T-helper 1 cell treated with Interleukin-12 subunit alpha and Interleukin-12 subunit beta and Interleukin-4 antibody, amounts not matched to agents 30 μg/mL and 1 μg/mL, for 36 hours (primary cell): ENCODE results near the gene CD68.
"Not testable (repeated sequence)": the region's sequence is repeated elsewhere in the genome, so short reads cannot be mapped to it uniquely, and the experiment has no call there.

ENCODE experiments used
- H3K27ac Mint-ChIP-seq: one replicate; pipeline ENCODE4 v1.8.0; 2021; ENCODE audit warnings: mild to moderate bottlenecking, mixed read lengths
- H3K27me3 Mint-ChIP-seq: one replicate; pipeline ENCODE4 v1.8.0; 2021; ENCODE audit warnings: low read depth, mixed read lengths
- H3K36me3 Mint-ChIP-seq: one replicate; pipeline ENCODE4 v1.8.0; 2021; ENCODE audit warnings: low read depth, mixed read lengths
- H3K4me1 Mint-ChIP-seq: one replicate; pipeline ENCODE4 v1.8.0; 2021; ENCODE audit warnings: low read depth, mixed read lengths
- H3K4me3 Mint-ChIP-seq: one replicate; pipeline ENCODE4 v1.8.0; 2021; ENCODE audit warnings: mild to moderate bottlenecking, moderate library complexity, mixed read lengths
- H3K9me3 Mint-ChIP-seq: one replicate; pipeline ENCODE4 v1.8.0; 2021; ENCODE audit warnings: mixed read lengths

CD68 gene

GRCh38 chr17:7583253-7584109, 4.0 kb downstream of the CD68 start, which contains the start of gene MPDU1:
Gene MPDU1 (plus strand): TSS chr17:7583852. CDS start chr17:7583863, 11 bp downstream.
- H3K9me3 Mint-ChIP-seq, result no peaks in the 10 kb centered on the region
- H3K4me3 Mint-ChIP-seq, result peak within 1 kb of the TSS; percentile 96
- H3K36me3 Mint-ChIP-seq, result peaks cover 36% of the 10 kb centered on the region
- peaks cover 41% of the 10 kb centered on the region for H3K4me1 Mint-ChIP-seq
- H3K27me3 Mint-ChIP-seq, result no peaks in the 10 kb centered on the region
- H3K27ac Mint-ChIP-seq, result peak within 1 kb of the TSS; percentile 99

- H3K27ac Mint-ChIP-seq, result no peak overlapping the region
- peaks cover 19% of the 10 kb centered on the region for H3K4me1 Mint-ChIP-seq
- H3K27me3 Mint-ChIP-seq, result no peaks in the 10 kb centered on the region
- H3K9me3 Mint-ChIP-seq, result no peaks in the 10 kb centered on the region
- H3K36me3 Mint-ChIP-seq, result peaks cover 25% of the 10 kb centered on the region
- no peak overlapping the region for H3K4me3 Mint-ChIP-seq
Measured at GRCh38 chr17:7586673-7587419, 7.4 kb downstream of the CD68 start.

GRCh38 chr17:7587420-7588151, 8.1 kb downstream of the CD68 start:
- H3K27me3 Mint-ChIP-seq, result no peaks in the 10 kb centered on the region
- H3K36me3 Mint-ChIP-seq, result peaks cover 25% of the 10 kb centered on the region

GRCh38 chr17:7588553-7589203, 9.2 kb downstream of the CD68 start:
- H3K4me1 Mint-ChIP-seq, result peaks cover 13% of the 10 kb centered on the region
- no peaks in the 10 kb centered on the region for H3K27me3 Mint-ChIP-seq
- H3K4me3 Mint-ChIP-seq, result no peak overlapping the region
- no peaks in the 10 kb centered on the region for H3K9me3 Mint-ChIP-seq
- H3K27ac Mint-ChIP-seq, result no peak overlapping the region
- peaks cover 31% of the 10 kb centered on the region for H3K36me3 Mint-ChIP-seq

More at GRCh38 chr17:7587420-7588151, 8.1 kb downstream of the CD68 start:
- Mint-ChIP-seq H3K27ac (no peak overlapping the region), H3K9me3 (no peaks in the 10 kb centered on the region), H3K4me3 (no peak overlapping the region), H3K4me1 (peaks cover 17% of the 10 kb centered on the region)

DNA sequence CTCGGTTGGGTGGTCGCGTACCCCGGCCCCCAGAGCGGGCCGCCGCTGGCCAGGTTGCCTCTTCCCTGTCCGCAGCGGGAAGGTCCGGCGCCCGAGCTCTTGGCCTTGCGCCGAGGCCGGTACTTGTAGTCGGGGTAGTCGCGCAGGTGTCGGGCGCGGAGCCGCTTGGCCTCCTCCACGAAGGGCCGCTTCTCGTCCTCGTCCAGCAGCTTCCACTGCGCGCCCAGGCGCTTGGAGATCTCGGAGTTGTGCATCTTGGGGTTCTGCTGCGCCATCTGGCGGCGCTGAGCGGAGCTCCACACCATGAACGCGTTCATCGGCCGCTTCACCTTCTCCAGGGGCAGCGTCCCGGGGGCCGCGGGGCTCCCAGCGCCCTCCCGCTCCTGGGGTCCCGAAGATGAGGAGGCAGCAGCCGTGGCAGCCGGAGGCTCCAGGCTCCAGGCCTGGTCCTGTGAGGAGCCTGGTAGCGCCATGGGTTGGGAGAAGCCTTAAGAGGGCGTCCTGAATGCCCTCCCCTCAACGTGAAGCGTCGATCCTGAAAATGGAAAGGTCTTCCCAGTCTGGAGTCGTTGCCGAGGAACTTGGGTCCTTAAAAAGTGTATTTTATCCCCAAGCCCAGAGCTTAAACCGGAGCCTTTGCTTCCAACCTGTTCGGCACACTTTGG, 9.9 kb downstream of the CD68 start:
- Mint-ChIP-seq H3K27ac (no peak overlapping the region), H3K4me1 (peaks cover 12% of the 10 kb centered on the region), H3K27me3 (no peaks in the 10 kb centered on the region), H3K9me3 (no peaks in the 10 kb centered on the region), H3K4me3 (no peak overlapping the region), H3K36me3 (peaks cover 36% of the 10 kb centered on the region)

DNA sequence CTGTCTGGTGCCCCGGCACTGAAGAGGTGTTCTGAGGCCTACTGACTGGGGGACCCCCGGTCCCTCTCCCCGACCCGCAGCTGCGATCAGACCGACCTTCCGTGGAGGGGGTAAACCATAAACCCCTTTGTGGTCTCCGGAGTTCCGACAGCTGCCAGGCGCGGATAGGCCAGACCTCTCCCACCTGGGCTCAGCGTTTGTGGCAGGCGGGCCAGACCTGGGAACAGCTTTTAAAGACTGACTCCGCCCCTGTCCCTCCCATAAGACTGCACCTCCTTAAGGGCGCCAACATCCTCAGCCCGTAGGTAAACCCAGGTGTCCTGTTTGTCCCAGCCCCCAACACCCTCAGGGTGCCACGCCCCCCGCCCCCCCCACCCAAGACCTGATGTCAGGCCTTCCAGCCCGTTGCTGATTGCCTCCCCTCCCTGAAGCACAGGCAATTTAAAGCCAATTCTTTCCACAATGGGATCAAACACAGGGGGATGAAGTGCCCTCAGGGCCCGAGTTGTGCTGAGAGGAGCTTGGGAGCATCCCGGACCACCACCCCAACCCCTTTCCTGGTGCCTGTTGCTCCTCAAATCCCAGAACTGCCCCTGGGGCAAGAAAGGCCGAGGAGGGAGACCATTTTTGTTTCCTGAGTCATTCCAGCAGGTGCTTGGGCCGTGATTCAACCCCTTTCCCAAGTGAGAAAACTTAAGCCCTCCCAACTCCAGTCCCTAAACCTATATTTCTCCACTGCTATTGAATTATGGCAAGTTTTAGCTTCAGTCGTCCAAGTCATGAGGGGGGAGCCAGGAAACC, 10.7 kb downstream of the CD68 start, which contains the start of gene SOX15:
SOX15 (minus strand) TSS at position 204 of the 801 bp plus-strand sequence. CDS start 418 bp downstream, outside the sequence.
- Mint-ChIP-seq H3K4me3 (no peak within 1 kb of the TSS), H3K4me1 (peaks cover 8% of the 10 kb centered on the region), H3K27me3 (no peaks in the 10 kb centered on the region), H3K9me3 (no peaks in the 10 kb centered on the region), H3K27ac (no peak within 1 kb of the TSS), H3K36me3 (peaks cover 38% of the 10 kb centered on the region)

DNA sequence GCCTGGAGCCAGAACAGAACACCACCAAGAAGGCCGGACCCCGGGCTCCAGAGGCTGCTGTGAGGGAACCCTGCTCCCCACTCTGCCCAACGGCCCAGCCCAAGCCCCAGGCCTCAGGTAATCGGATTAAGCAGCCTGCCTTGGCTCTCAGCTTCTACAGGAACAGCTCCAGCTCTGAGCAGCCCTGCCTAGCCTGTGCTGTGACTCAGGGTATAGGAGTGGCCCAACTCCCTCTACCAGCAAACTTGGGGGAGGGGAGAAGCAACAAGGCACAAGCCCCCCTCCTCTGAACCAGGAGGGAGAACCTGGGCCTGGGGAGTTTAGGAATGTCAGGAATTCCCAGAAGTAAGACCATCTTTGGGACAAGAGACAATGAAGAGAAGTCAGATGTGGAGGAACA, 11.3 kb downstream of the CD68 start:
- H3K4me1 Mint-ChIP-seq, result peaks cover 7% of the 10 kb centered on the region
- H3K27me3 Mint-ChIP-seq, result no peaks in the 10 kb centered on the region
- H3K27ac Mint-ChIP-seq, result no peak overlapping the region
- H3K9me3 Mint-ChIP-seq, result no peaks in the 10 kb centered on the region
- peaks cover 44% of the 10 kb centered on the region for H3K36me3 Mint-ChIP-seq
- no peak overlapping the region for H3K4me3 Mint-ChIP-seq

DNA sequence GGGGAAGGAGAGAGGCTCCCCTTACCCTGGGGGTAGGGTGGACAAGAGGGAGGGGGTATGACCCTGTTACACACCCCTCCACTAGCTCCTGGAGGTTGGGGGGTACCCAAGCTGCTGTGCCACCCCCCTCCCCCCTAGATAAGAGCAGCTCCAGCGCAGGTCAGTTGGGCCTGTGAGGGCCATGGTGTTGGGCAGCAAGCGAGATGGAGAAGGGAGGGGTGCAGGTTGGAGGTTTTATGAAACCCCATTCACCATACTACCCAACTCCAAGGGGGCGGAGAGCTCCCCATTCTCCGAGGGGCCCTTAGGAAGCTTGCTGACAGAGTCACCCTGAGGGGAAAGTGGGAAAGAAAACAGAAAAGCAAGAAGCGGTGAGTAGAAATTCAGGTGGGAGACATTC, 12.2 kb downstream of the CD68 start:
- Mint-ChIP-seq H3K27ac (no peak overlapping the region), H3K9me3 (no peaks in the 10 kb centered on the region), H3K4me3 (no peak overlapping the region), H3K4me1 (peaks cover 6% of the 10 kb centered on the region), H3K27me3 (no peaks in the 10 kb centered on the region), H3K36me3 (peaks cover 46% of the 10 kb centered on the region)

DNA sequence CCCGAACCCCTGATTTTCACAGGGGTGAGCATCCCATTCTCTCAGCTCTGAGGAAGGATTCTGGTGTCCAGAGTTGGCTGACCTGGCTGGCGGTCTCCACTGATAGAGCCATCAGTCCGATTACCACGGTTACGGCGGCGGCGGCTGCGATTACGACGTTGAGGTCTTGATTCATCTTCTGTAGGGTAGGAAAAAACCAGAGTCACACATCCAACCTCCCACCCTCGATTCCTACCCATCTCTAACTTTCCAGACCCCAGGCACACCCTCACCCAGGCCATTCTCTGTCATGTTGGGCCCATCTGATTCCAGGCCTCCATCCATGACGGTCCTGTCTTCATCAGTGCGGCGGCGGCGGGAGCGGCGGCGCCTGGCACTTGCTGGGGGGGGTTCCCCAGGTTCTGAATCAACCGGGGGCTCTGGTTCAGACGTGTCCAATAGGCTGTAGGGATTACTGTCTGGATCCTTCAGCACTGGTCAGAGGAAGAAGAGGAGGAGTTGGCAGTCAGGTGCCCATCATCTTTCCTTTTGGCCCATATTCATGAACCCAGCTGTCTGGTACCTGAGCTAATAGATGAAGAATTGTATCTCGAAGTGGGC, 13.1 kb downstream of the CD68 start:
- H3K36me3 Mint-ChIP-seq, result peaks cover 43% of the 10 kb centered on the region
- no peaks in the 10 kb centered on the region for H3K9me3 Mint-ChIP-seq
- peaks cover under 1% of the 10 kb centered on the region for H3K4me1 Mint-ChIP-seq
- H3K4me3 Mint-ChIP-seq, result no peak overlapping the region
- H3K27ac Mint-ChIP-seq, result no peak overlapping the region
- H3K27me3 Mint-ChIP-seq, result no peaks in the 10 kb centered on the region

DNA sequence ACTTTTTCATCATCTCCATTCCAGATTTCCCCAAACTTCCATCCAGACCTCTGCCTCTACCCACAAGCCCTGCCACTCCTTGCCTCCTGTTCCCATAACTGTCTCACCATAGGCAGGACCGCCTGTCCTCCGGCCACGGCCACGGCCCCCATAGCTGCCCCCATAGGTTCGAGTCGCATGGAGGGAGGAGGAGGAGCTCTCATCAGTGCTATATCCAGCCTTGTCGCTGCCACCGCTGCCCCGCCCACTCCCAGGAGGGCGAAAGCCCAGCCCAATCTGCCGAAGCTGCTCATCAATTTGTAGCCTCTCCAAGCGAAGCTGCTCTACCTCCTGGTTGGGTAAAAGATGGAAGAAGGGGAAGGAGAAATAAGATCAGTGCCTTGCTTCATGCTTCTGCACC, 13.9 kb downstream of the CD68 start:
- H3K27me3 Mint-ChIP-seq, result no peaks in the 10 kb centered on the region
- H3K27ac Mint-ChIP-seq, result no peak overlapping the region
- no peak overlapping the region for H3K4me3 Mint-ChIP-seq
- no peaks in the 10 kb centered on the region for H3K9me3 Mint-ChIP-seq
- H3K36me3 Mint-ChIP-seq, result peaks cover 39% of the 10 kb centered on the region
- H3K4me1 Mint-ChIP-seq, result no peaks in the 10 kb centered on the region

DNA sequence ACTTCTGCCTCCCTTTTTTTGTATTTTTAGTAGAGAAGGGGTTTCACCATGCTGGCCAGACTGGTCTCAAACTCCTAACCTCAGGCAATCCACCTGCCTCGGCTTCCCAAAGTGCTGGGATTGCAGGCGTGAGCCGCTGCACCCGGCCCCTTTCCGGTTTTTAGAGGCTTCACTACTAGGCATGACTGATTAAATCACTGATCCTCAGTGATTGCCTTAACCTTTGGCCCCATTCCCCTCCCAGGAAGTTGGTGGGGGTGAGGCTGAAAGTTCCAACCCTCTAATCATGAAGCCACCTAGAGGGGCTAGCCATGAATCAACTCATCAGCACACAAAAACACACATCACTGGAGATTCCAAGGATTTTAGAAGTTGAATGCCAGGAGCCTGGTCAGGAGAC, 18.1 kb downstream of the CD68 start:
- H3K27ac Mint-ChIP-seq, H3K27me3 Mint-ChIP-seq, H3K9me3 Mint-ChIP-seq, H3K4me3 Mint-ChIP-seq, H3K4me1 Mint-ChIP-seq: not testable (repeated sequence)
- peaks cover 38% of the 10 kb centered on the region for H3K36me3 Mint-ChIP-seq

DNA sequence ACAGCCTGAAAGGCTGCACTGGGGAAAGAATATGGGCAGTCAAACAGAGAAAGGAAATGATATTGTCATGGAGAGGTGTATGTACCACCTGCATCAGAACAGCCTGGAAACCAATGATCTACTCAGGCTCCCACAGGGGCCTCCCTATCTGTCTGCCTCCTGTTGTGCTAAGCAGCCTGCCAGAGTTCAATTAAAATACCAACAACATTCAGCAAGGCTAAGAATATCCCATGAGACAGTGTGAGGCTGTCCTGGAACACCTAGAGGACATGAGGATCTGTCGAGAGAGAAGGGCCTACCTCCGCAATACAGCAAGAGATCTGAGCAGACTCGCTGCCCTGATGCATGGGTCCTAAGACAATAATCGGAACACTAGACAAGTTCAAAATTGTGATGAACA, 26.8 kb downstream of the CD68 start:
- Mint-ChIP-seq H3K27me3 (no peaks in the 10 kb centered on the region), H3K36me3 (peaks cover 26% of the 10 kb centered on the region), H3K27ac (no peak overlapping the region), H3K4me1 (peaks cover 8% of the 10 kb centered on the region), H3K4me3 (no peak overlapping the region), H3K9me3 (no peaks in the 10 kb centered on the region)

GRCh38 chr17:7610641-7611040, 31.2 kb downstream of the CD68 start:
- H3K27ac Mint-ChIP-seq, result no peak overlapping the region
- H3K4me3 Mint-ChIP-seq, result no peak overlapping the region
- peaks cover 13% of the 10 kb centered on the region for H3K36me3 Mint-ChIP-seq
- H3K27me3 Mint-ChIP-seq, result no peaks in the 10 kb centered on the region
- no peaks in the 10 kb centered on the region for H3K9me3 Mint-ChIP-seq
- peaks cover 32% of the 10 kb centered on the region for H3K4me1 Mint-ChIP-seq
